GM12872 (cell line): ENCODE measurements around the gene ZNF804B.

Experiments used
- CTCF ChIP-seq: IDR thresholded peaks from 3 replicates; pipeline ENCODE4 v1.5.1; 2011; ENCODE audit warnings: low read depth, mild to moderate bottlenecking, low read length, moderate library complexity; ENCODE audit not compliant: insufficient read depth

The ZNF804B gene

GRCh38 chr7:88919478-88920131 is 160.1 kb downstream of the ZNF804B start:
- no peak for TF ChIP-seq CTCF

- TF ChIP-seq CTCF, result no peak
Measured at GRCh38 chr7:88922944-88923343, 163.4 kb downstream of the ZNF804B start.

DNA sequence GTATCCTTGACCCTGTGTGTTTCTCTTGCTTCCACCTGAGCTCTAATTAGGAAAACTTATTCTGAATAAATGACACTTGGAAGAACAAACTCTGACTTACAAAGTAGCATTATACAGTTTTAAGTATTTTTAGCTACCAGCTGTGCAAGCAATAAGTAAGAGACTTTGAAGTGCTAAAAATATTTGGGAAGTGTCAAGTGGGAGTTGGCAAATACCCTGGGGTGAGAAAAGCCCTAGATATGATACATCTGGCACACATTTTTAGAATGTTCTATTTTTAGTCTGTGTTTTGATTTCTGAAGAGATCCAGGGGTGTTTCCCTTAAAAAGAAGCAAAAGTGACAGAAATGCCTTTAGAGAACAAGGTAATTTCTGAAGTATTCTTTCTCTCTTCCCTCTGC is 168.8 kb downstream of the ZNF804B start:
- TF ChIP-seq CTCF, result no peak

DNA sequence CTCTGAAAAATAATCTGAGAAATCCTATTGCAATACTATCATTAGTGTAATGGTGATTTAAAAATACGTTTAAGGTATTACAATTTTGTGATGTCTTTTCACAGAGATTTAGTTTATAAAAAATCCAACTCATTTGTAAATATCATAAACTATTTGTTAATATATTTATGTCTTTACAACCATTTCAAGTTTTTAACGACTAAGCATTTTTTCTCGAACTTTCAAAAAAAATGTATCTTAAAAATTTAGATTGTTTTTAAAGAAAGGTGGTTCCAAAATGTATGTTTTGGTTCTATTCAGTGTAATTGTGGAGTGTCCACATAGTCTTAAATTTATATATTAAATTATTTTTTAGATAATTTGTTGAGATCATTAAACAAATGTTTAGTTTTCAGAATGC is 170.2 kb downstream of the ZNF804B start:
- TF ChIP-seq CTCF, result no peak

- TF ChIP-seq CTCF, result no peak
Measured at GRCh38 chr7:88933285-88933684, 173.8 kb downstream of the ZNF804B start.

DNA sequence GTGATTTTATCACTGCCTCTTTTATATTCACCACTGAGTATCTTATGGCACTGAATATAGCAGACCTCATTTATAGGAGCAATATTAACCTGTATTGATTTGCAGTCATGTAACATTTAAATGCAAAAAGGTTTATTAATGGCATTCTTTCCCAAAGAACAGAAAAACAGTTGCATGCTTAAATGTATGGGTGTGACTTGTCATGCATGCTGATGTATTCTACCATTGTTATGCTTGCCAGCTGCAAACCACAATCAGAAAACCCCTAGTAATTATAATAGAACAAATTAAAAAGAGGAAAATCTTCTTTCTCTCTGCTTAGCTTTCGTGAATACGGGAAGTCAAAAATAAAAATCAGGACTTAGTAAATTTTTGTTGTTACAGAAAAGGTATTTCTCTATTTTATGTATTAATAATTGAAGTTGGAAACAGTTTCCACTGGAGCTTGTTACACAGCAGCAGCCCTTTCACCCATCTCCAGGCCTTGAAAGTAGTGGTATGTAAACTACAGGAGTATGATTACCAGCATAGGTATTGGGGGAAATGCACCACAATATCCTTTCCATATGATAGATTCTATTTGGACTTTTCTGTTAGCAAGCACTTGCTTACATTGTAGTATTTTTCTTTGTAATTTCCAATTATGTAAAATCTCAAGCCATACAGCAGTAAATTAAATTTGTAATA is 183.5 kb downstream of the ZNF804B start:
- TF ChIP-seq CTCF, result no peak

DNA sequence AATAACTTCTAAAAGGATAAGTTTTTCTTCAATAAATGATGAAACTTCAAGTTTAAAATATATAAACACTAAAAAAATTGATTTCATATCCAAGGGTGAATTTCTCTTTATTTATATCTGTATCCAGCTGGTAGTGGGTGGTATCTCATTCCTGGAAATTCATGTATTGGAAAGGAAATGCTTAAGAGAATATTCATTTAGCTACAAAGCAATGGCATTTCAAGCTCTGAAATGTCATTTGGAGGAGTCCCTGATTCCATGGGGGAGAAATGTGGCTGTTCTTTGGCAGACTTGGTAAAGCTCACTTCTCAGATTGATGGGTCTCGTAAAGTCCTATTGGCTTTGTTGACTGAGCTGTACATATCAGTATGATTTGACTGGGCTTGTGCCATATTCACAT is 192.3 kb downstream of the ZNF804B start:
- no peak for TF ChIP-seq CTCF
